ENCODE data around the gene CIP2A.

DNA sequence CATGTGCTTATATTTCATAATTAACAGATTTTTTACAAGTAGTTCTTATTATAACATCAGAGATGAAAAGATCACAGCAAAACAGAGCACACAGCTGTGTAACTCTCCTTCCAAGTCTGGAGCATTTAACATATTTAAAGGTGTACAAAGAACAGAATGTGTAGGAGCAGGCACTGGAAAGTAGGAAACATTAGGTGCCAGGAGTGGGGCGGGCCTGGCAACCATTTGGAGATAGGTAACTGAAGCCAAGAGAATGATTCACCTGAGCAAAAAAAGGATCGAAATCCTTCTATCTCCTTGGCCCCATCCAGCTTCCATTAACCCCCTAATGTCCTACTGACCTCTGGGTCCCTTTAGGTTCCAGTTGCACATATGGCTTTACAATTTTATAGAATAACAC is 76.6 kb downstream of the CIP2A start:
- no peak for TF ChIP-seq CTCF (IDR thresholded peaks at IDR 0.05; ENCODE audit: insufficient read depth, low read depth, low read length)
- TF ChIP-seq EZH2 (IDR thresholded peaks at IDR 0.05; ENCODE audit: insufficient read depth, low read length), result no peak

All from astrocyte (in vitro differentiated cells and primary cell).